GM18517 (cell line): Measurements from ENCODE around the gene METTL9.
A peak's percentile ranks its signal among the peaks of the same experiment; 100 is the strongest.
"Not testable (repeated sequence)": the region's sequence is repeated elsewhere in the genome, so short reads cannot be mapped to it uniquely, and the experiment has no call there.

Experiments used
- ATAC-seq: cut with Tn5 transposase; IDR thresholded peaks from one replicate; pipeline ENCODE4 v1.9.1; 2021; ENCODE audit warnings: mild to moderate bottlenecking, moderate library complexity; ENCODE audit not compliant: unreplicated experiment

Gene METTL9

GRCh38 chr16:21634216-21634615 lies 34.8 kb downstream of the METTL9 start:
- no peak for ATAC-seq

- not testable (repeated sequence) for ATAC-seq
Observed at GRCh38 chr16:21635694-21636093, 36.3 kb downstream of the METTL9 start.

GRCh38 chr16:21637032-21637968 lies 37.9 kb downstream of the METTL9 start:
- ATAC-seq, result no peak

GRCh38 chr16:21638573-21638975 lies 39.2 kb downstream of the METTL9 start:
- no peak for ATAC-seq

- no peak for ATAC-seq
Observed at GRCh38 chr16:21639493-21639892, 40.1 kb downstream of the METTL9 start.

GRCh38 chr16:21641916-21642315 lies 42.5 kb downstream of the METTL9 start:
- ATAC-seq, result no peak

- ATAC-seq, result no peak
Observed at GRCh38 chr16:21642861-21643260, 43.5 kb downstream of the METTL9 start.

GRCh38 chr16:21643785-21644184 lies 44.4 kb downstream of the METTL9 start:
- no peak for ATAC-seq

- no peak for ATAC-seq
Observed at GRCh38 chr16:21644674-21645073, 45.3 kb downstream of the METTL9 start.

GRCh38 chr16:21645261-21645721 lies 45.9 kb downstream of the METTL9 start:
- peak; percentile 53 for ATAC-seq

GRCh38 chr16:21646091-21646490 lies 46.7 kb downstream of the METTL9 start:
- ATAC-seq, result no peak

GRCh38 chr16:21646721-21647561 lies 47.6 kb downstream of the METTL9 start:
- peak; percentile 84 for ATAC-seq

- ATAC-seq, result peak; percentile 12
Observed at GRCh38 chr16:21647562-21648164, 48.3 kb downstream of the METTL9 start.

- not testable (repeated sequence) for ATAC-seq
Observed at GRCh38 chr16:21649826-21650406, 50.5 kb downstream of the METTL9 start.

- ATAC-seq, result no peak
Observed at GRCh38 chr16:21650521-21650920, 51.1 kb downstream of the METTL9 start.

- no peak for ATAC-seq
Observed at GRCh38 chr16:21651515-21651914, 52.1 kb downstream of the METTL9 start.

GRCh38 chr16:21652453-21652852 lies 53.1 kb downstream of the METTL9 start, which contains the start of gene IGSF6:
TSS of gene IGSF6 (minus strand) at chr16:21652608. CDS start at chr16:21652598, 10 bp downstream.
- ATAC-seq, result no peak

GRCh38 chr16:21653571-21653970 lies 54.2 kb downstream of the METTL9 start:
- no peak for ATAC-seq

- ATAC-seq, result no peak
Observed at GRCh38 chr16:21654466-21654865, 55.1 kb downstream of the METTL9 start.

GRCh38 chr16:21654881-21655280 lies 55.5 kb downstream of the METTL9 start:
- ATAC-seq, result no peak
